ENCODE results near the gene ITGAL.
"Not testable (repeated sequence)": the region's sequence is repeated elsewhere in the genome, so short reads cannot be mapped to it uniquely, and the experiment has no call there.

The ITGAL gene

DNA sequence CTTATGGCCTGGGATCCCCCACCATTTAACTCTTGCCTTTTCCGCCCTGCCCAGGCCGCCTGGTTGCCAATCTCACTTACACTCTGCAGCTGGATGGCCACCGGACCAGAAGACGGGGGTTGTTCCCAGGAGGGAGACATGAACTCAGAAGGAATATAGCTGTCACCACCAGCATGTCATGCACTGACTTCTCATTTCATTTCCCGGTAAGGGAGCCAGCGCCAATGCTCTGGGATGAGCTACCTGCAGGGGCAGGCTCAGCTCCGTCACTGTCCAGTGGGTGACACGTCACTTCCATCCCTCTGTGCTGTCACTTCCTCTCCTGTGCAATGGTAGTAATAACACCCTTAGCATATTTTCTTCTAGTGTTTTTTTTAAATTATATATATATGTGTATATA, 26.7 kb downstream of the ITGAL start:
- no peak for DNase-seq

- DNase-seq, result no peak
These were observed 31.1 kb downstream of the ITGAL start for GRCh38 chr16:30503403-30504296.

GRCh38 chr16:30509081-30509765, 36.7 kb downstream of the ITGAL start:
- no peak for DNase-seq

DNA sequence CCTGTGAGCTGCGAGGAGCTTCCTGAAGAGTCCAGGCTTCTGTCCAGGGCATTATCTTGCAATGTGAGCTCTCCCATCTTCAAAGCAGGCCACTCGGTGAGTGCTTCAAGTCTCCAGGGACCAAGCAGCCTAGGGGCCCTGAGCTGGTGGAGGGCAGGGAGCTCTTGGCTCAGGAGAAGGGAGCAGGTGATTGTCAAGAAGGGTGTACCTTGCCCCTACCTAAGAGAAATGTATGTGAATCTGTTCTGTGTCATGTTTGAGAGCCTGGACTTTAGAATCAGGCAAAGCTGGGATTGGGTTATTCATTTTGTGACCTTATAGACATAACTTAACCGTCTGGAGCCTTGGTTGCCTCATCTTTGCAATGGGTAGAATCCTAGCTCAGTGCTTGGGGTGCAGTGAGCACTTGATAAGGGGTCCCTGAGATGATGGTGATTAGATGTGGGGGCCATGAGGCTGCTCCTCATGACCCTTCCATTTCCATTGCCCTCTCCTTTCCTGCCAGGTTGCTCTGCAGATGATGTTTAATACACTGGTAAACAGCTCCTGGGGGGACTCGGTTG, 37.9 kb downstream of the ITGAL start:
- DNase-seq, result no peak

- no peak for DNase-seq
These were observed 39.0 kb downstream of the ITGAL start for GRCh38 chr16:30511509-30511908.

DNA sequence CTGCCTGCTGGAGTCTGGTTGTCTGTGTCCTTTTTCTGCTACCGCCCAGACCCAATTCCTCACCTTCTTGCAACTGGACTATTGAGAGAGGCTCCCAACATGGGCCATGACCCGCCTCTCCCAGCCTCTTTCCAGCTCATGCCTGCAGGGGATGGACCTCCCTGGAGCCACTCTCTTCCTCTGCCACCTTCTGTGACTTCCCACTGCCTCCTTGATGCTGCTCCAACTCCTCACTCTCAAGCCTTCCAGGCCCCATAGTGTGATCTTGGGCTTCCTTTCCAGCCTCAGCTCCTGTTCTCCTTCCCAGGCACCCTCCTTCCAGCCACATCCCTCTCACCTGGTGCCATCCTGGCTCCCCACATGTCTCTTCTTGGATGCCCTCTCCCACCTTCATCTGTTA, 42.7 kb downstream of the ITGAL start:
- no peak for DNase-seq

DNA sequence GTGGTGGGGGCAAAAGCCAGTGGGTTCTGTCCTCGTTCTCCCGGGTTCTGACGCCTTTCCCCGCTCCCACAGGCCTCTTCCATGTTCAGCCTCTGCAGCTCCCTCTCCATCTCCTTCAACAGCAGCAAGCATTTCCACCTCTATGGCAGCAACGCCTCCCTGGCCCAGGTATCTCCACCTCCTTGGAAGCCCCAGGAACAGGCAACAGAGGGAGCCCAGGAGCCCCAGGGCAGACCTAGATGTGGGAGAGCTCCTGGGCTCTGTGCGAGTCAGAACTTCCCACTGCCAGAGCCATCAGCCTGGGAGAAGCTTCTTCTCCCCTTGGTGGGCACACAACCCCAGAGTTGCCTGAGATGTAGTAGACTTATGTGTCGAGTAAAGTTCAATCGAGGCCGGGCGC, 46.0 kb downstream of the ITGAL start:
- no peak for DNase-seq

- DNase-seq, result no peak
These were observed 46.8 kb downstream of the ITGAL start for GRCh38 chr16:30519120-30520049.

- no peak for DNase-seq
These were observed 48.9 kb downstream of the ITGAL start for GRCh38 chr16:30521476-30521872.

DNA sequence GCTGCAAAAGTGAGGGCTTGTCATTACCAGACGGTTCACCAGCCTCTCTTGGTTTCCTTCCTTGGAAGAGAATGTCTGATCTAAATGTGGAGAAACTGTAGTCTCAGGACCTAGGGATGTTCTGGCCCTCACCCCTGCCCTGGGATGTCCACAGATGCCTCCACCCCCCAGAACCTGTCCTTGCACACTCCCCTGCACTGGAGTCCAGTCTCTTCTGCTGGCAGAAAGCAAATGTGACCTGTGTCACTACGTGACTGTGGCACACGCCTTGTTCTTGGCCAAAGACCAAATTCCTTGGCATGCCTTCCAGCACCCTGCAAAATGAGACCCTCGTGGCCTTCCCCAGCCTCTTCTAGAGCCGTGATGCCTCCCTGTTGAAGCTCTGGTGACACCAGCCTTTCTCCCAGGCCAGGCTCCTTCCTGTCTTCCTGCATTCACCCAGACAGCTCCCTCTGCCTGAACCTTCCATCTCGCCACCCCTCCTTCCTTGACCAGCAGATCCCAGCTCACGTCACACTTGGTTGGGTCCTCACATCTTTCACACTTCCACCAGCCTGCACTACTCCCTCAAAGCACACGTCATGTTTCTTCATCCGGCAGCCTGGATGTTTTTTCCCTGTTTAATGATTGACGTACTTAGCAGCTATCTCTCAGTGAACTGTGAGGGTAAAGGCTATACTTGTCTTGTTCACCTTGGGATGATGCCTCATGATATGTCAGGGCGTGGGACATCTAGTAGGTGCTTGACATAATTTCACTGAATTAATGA, 49.5 kb downstream of the ITGAL start:
- DNase-seq, result no peak

- not testable (repeated sequence) for DNase-seq
These were observed 50.3 kb downstream of the ITGAL start for GRCh38 chr16:30522702-30523463.

GRCh38 chr16:30523768-30524574, 51.4 kb downstream of the ITGAL start:
- no peak for DNase-seq

DNA sequence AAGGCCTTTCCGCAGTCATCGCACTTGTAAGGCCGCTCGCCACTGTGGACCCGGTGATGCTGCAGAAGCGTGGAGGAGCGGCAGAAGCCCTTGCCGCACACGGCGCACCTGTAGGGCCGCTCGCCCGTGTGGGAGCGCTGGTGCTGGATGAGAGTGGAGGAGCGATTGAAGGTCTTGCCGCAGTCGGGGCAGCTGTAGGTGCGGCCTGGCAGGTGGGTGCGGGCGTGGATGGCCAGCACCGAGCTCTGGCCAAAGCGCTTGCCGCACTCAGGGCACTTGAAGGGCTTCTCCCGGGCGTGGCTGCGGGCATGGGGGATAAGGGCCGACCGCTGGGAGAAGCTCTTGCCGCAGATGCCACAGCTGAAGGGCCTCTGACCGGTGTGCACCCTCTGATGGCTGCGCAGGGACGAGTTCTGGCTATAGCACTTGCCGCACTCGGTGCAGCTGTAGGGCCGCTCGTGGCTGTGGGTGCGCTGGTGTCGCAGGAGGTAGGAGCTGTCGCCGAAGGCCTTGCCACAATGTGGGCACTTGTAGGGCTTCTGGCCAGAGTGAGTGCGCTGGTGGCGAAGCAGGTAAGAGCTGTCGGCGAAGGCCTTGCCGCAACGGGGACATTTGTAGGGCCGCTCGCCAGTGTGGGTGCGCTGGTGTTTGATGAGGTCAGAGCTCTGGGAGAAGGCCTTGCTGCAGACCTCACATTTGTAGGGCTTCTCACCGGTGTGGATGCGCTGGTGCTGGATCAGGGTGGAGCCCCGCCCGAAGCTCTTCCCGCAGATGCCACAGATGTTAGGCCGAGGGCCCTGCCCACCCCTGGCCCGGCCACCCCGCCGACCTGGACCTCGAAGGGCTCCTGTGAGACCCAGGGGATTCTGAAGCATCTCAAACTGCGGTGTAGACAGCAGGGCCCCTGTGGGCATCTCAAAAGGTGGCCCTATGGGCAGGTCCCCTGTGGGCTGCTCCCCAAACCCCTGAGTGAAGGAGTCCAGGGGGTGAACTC, 52.3 kb downstream of the ITGAL start:
- no peak for DNase-seq

DNA sequence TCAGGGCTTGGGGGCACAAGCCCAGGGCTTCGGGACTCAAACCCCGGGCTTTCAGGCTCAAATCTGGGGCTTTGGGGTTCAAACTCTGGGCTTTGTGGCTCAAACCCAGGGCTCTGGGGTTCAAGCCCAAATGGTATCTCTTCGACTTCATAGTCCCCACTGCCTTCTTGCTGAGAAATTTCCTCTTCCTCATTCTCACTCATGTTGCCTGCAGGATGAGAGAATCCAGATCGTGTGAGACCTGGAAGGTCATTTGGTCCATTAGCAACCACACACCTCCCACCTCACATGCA, 53.2 kb downstream of the ITGAL start:
- DNase-seq, result no peak

GRCh38 chr16:30526137-30526822, 53.7 kb downstream of the ITGAL start, which contains the start of gene ZNF768:
TSS of gene ZNF768 (minus strand) at chr16:30526566. CDS start at chr16:30526413, 153 bp downstream.
- peak; percentile 80 for DNase-seq

DNA sequence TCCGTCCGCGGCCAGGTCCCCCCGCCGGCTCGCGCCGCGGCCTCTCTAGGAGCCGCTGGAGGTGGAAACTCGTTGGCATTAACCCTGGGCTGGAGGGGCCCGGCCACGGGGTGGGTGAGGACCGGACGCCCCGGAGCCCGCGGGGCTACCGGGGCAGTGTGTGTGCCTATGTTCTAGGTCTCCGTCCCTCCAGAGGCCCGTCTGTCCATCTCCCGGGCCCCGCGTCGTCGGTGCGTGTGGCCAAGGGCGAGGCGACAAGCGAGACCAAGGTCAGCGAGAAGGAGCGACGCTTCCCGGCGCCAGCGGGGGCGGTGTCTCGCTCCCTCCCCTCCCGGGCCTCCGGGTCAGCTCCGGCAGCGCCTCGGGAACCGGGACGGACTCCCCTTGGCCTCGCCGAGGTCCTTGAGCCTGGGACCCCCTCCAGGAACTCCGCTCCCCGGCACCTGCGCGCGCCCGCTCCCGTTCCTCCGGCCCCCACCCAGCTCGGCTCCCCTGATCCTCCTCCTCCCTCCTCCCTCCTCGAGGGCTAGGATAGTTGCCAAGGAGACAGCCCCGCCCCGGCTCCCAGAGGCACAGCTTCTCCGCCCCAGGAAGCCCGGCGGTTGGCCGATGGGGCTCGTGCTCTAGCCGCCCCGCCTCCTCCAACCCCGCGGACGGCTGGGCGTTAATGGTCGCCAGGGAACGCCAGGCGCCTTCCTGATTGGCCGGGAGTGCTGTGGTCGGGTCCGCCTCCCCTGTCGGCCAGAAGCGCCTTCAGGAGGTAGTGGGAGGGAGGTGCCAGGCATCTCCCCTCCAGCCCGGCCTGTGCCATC, 54.5 kb downstream of the ITGAL start:
- peak; percentile 100 for DNase-seq

DNA sequence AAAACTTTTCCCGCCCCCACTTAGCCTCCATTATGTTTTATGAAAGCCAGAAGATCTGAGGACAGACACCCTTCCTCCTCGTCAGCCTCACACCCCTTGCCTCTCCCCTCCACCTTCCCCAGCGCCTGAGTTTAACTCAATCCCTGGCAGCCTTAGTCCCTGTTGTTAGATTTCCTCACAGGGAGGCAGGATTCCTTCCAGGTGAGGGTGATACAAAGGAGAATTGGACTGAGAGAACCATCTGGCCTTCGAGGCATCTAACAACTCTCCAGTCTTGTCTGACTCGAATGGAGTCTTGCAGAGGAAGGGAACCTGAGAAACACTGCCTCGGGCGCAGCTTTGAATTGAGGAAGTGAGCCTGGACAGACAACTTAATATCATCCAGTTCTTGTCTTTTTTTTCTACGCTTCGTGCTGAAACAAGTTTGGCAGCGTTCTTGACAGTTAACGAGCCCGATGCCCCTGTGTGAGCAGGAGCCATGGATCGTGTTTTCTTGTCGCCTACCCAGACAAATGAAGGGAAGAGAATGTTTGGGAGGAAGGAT, 55.2 kb downstream of the ITGAL start:
- DNase-seq, result peak; percentile 91
